Measurements from ENCODE around the gene CTTNBP2NL.

The CTTNBP2NL gene

DNA sequence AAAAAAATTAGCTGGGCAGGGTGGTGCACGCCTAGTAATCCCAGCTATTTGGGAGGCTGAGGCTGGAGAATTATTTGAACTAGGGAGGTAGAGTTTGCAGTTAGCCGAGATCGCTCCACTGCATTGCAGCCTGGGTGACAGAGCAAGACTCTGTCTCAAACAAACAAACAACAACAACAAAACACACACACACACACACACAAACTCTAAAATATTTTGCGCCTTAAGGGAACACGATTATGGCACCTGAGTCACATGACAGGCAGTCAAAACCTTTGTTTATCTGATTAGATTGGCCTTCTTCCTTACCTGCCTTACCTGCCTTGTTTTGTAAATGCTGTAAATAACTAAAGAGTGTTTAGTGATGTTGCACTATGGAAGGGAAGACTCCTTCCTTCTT lies 92.1 kb downstream of the CTTNBP2NL start:
- no peak for TF ChIP-seq ZNF274 (IDR thresholded peaks at IDR 0.05; ENCODE audit: low read depth, low read length)
- no peak for TF ChIP-seq YY1 (IDR thresholded peaks at IDR 0.05; ENCODE audit: insufficient read depth, insufficient read length)
- TF ChIP-seq SUZ12 (IDR thresholded peaks at IDR 0.05; ENCODE audit: extremely low read depth, insufficient read depth, insufficient read length): no peak
- no peaks in the 10 kb centered on the region for H3K27me3 ChIP-seq (ENCODE audit: insufficient read depth, insufficient read length)

DNA sequence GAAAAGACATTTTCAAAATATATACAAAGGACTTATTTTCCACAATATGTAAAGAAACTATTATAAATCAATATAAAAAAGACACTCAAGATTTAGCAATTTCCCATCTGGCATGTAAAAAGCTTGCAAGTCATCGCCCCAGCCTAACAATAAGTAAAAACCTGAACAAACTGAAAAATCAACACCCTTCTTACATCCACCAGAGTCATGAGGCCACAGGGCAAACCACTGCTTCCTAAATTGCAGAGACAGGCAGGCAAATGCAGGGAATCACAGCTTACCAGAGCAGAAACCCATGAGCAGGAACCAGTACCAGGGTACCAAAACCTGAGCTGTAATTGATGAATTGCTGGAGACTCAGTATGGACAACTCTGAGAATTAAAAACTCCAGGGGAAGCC lies 96.1 kb downstream of the CTTNBP2NL start:
- H3K27me3 ChIP-seq (ENCODE audit: insufficient read depth, insufficient read length): no peaks in the 10 kb centered on the region
- no peak for DNase-seq (ENCODE audit: low read depth, low spot score)
- TF ChIP-seq SUZ12 (IDR thresholded peaks at IDR 0.05; ENCODE audit: extremely low read depth, insufficient read depth, insufficient read length) (no peak), YY1 (IDR thresholded peaks at IDR 0.05; ENCODE audit: insufficient read depth, insufficient read length) (no peak), ZNF274 (IDR thresholded peaks at IDR 0.05; ENCODE audit: low read depth, low read length) (no peak)
- H3K4me1 ChIP-seq (ENCODE audit: insufficient read depth, insufficient read length): no peaks in the 10 kb centered on the region
- no peak overlapping the region for H3K4me3 ChIP-seq (ENCODE audit: insufficient read length, low read depth)
- H3K9me3 ChIP-seq (ENCODE audit: insufficient read depth, low read length): no peaks in the 10 kb centered on the region
- H3K9ac ChIP-seq (ENCODE audit: insufficient read length, low read depth): no peak overlapping the region
- no peaks in the 10 kb centered on the region for H3K36me3 ChIP-seq (ENCODE audit: insufficient read depth, insufficient read length, low read length)

More for the DNA sequence above, 92.1 kb downstream of the CTTNBP2NL start:
- Histone ChIP-seq H3K9ac (ENCODE audit: insufficient read length, low read depth) (no peak overlapping the region), H3K9me3 (ENCODE audit: insufficient read depth, low read length) (no peaks in the 10 kb centered on the region), H3K4me1 (ENCODE audit: insufficient read depth, insufficient read length) (no peaks in the 10 kb centered on the region), H3K36me3 (ENCODE audit: insufficient read depth, insufficient read length, low read length) (no peaks in the 10 kb centered on the region), H3K4me3 (ENCODE audit: insufficient read length, low read depth) (no peak overlapping the region)
- no peak for DNase-seq (ENCODE audit: low read depth, low spot score)

DNA sequence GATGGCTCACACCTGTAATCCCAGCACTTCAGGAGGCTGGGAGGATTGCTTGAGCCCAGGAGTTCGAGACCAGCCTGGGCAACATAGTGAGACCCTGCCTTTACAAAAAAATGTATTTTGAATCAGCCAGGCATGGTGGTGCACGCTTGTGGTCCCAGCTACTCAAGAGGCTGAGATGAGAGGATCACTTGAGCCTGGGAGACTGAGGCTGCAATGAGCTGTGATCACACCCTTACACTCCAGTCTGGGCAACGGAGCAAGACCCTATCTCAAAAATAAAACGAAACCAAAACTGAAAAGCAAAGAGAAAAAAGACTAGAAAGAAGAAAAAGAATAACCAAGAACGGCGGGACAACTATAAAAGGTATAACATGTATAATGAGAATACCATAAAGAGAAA lies 97.3 kb downstream of the CTTNBP2NL start:
- Histone ChIP-seq H3K4me3 (ENCODE audit: insufficient read length, low read depth) (no peak overlapping the region), H3K9me3 (ENCODE audit: insufficient read depth, low read length) (no peaks in the 10 kb centered on the region), H3K9ac (ENCODE audit: insufficient read length, low read depth) (no peak overlapping the region), H3K27me3 (ENCODE audit: insufficient read depth, insufficient read length) (no peaks in the 10 kb centered on the region), H3K4me1 (ENCODE audit: insufficient read depth, insufficient read length) (no peaks in the 10 kb centered on the region), H3K36me3 (ENCODE audit: insufficient read depth, insufficient read length, low read length) (no peaks in the 10 kb centered on the region)
- no peak for DNase-seq (ENCODE audit: low read depth, low spot score)
- no peak for TF ChIP-seq SUZ12 (IDR thresholded peaks at IDR 0.05; ENCODE audit: extremely low read depth, insufficient read depth, insufficient read length)
- TF ChIP-seq ZNF274 (IDR thresholded peaks at IDR 0.05; ENCODE audit: low read depth, low read length): no peak
- TF ChIP-seq YY1 (IDR thresholded peaks at IDR 0.05; ENCODE audit: insufficient read depth, insufficient read length): no peak

DNA sequence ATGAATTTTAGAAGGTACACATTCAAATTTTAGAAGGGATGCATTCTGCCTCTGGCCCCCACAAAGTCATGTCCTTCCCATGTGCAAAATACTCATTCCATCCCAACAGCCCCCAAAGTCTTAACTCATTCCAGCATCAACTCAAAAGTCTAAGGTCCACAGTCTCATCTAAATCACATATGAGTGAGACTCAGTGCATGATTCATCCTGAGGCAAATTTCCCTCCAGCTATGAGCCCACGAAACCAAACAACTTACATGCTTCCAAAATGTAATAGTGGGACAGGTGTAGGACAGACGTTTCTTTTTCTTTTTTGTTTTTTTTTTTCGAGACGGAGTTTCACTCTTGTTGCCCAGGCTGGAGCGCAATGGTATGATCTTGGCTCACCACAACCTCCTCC lies 100.3 kb downstream of the CTTNBP2NL start:
- Histone ChIP-seq H3K27me3 (ENCODE audit: insufficient read depth, insufficient read length) (peaks cover 20% of the 10 kb centered on the region), H3K4me3 (ENCODE audit: insufficient read length, low read depth) (no peak overlapping the region), H3K36me3 (ENCODE audit: insufficient read depth, insufficient read length, low read length) (no peaks in the 10 kb centered on the region), H3K9me3 (ENCODE audit: insufficient read depth, low read length) (no peaks in the 10 kb centered on the region), H3K9ac (ENCODE audit: insufficient read length, low read depth) (no peak overlapping the region), H3K4me1 (ENCODE audit: insufficient read depth, insufficient read length) (no peaks in the 10 kb centered on the region)
- TF ChIP-seq ZNF274 (IDR thresholded peaks at IDR 0.05; ENCODE audit: low read depth, low read length) (no peak), YY1 (IDR thresholded peaks at IDR 0.05; ENCODE audit: insufficient read depth, insufficient read length) (no peak), SUZ12 (IDR thresholded peaks at IDR 0.05; ENCODE audit: extremely low read depth, insufficient read depth, insufficient read length) (no peak)
- DNase-seq (ENCODE audit: low read depth, low spot score): no peak

DNA sequence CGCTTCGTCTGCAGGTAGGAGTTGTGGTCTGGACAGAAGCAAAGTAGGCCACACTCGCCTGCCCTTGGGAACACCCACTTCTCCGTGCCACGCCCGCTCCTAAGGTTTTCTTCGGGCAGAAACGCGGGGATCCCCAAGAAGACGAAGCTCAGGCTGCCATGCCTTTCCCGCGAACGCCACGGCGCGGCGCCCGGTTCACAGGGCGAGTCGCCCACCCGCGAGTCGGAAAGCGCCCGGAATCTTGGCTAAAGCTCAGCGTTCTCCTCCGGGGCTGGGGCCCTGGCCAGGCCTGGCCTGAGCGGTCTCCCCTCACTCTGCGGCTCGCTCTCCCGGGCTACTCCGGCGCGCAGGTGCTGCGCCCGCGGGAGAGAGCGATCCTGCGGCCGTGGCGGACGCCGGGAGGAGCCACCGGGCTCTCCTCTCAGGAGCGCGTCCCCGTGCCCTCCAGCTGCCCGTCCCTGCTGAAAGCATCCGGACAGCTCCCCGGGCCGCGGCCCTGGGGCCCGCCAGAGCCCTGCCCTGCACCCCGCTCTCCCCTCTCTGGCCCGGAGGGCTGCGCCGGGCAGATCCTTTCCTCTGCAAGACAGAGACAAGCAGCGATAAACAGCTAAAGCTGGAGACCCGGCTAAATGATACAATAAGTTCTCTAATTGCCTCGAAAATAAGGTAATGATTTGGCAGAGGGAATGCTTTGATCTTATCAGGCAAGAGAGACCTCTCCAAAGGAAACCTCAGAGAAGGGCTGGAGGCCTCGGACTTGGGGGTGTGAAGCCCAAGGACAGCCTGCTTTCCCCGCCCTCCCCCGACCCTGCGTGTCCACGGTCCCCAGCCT lies 106.0 kb downstream of the CTTNBP2NL start:
- H3K9me3 ChIP-seq (ENCODE audit: insufficient read depth, low read length): no peaks in the 10 kb centered on the region
- H3K27me3 ChIP-seq (ENCODE audit: insufficient read depth, insufficient read length): peaks cover 72% of the 10 kb centered on the region
- no peak for DNase-seq (ENCODE audit: low read depth, low spot score)
- no peak for TF ChIP-seq YY1 (IDR thresholded peaks at IDR 0.05; ENCODE audit: insufficient read depth, insufficient read length)
- TF ChIP-seq ZNF274 (IDR thresholded peaks at IDR 0.05; ENCODE audit: low read depth, low read length): no peak
- no peak for TF ChIP-seq SUZ12 (IDR thresholded peaks at IDR 0.05; ENCODE audit: extremely low read depth, insufficient read depth, insufficient read length)
- H3K4me3 ChIP-seq (ENCODE audit: insufficient read length, low read depth): peak overlapping the region; percentile 54
- no peaks in the 10 kb centered on the region for H3K36me3 ChIP-seq (ENCODE audit: insufficient read depth, insufficient read length, low read length)
- peak overlapping the region; percentile 52 for H3K9ac ChIP-seq (ENCODE audit: insufficient read length, low read depth)
- peaks cover 17% of the 10 kb centered on the region for H3K4me1 ChIP-seq (ENCODE audit: insufficient read depth, insufficient read length)

DNA sequence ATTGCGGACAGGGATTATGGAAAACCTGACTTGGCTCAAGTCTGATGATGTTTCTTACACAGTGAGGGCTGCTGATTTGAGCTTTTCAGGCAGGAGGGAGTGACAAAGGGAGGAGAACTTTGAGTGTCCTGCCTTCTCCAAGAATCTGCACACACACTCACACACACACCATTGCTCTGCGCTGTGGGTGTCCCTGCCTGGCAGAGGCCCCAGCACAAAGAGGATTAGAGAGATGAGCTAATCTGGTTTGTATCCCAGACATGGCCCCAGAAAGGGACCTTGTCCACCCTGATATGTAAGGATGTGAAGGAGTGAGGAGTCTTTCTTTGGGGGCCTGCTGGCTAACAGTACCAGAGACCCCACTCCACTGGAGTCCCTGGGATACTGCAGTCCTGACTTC lies 106.8 kb downstream of the CTTNBP2NL start:
- peaks cover 80% of the 10 kb centered on the region for H3K27me3 ChIP-seq (ENCODE audit: insufficient read depth, insufficient read length)
- peaks cover 17% of the 10 kb centered on the region for H3K4me1 ChIP-seq (ENCODE audit: insufficient read depth, insufficient read length)
- H3K9ac ChIP-seq (ENCODE audit: insufficient read length, low read depth): peak overlapping the region; percentile 34
- H3K9me3 ChIP-seq (ENCODE audit: insufficient read depth, low read length): no peaks in the 10 kb centered on the region
- TF ChIP-seq YY1 (IDR thresholded peaks at IDR 0.05; ENCODE audit: insufficient read depth, insufficient read length): no peak
- TF ChIP-seq SUZ12 (IDR thresholded peaks at IDR 0.05; ENCODE audit: extremely low read depth, insufficient read depth, insufficient read length): no peak
- TF ChIP-seq ZNF274 (IDR thresholded peaks at IDR 0.05; ENCODE audit: low read depth, low read length): no peak
- H3K36me3 ChIP-seq (ENCODE audit: insufficient read depth, insufficient read length, low read length): no peaks in the 10 kb centered on the region
- no peak overlapping the region for H3K4me3 ChIP-seq (ENCODE audit: insufficient read length, low read depth)
- DNase-seq (ENCODE audit: low read depth, low spot score): no peak

DNA sequence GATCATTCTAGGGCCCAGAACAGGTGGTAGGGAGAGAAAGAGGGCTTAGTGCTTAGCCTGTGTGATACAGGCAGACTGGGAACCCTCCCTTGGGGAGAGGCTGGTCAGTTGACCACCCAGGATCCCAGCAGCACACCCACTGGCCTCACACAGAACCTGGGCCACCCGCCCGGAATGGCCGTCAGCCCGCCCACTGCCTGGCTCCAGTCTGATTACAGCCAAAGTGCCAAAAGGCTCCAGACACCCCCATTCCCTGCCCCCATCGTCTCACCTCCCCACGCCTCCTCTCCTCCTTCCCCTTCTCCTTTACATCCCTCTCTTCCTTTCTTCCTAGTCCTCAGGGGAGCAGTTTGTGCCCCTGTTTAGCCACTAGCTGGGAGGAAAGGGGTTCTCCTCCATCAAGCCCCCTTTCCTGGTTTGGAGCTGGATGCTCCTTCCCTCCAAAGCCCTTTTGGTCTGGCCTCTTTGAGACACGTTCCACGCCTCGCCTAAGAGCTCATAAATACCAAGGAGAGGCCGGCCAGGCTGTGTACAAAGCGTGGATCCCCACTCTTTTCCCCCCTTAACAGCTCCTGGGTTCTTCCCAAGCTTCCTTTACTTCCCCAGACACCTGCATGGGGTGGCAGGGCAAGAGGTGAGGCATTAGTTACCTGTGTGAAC lies 108.1 kb downstream of the CTTNBP2NL start:
- Histone ChIP-seq H3K36me3 (ENCODE audit: insufficient read depth, insufficient read length, low read length) (no peaks in the 10 kb centered on the region), H3K9ac (ENCODE audit: insufficient read length, low read depth) (no peak overlapping the region), H3K4me3 (ENCODE audit: insufficient read length, low read depth) (no peak overlapping the region), H3K4me1 (ENCODE audit: insufficient read depth, insufficient read length) (peaks cover 17% of the 10 kb centered on the region), H3K27me3 (ENCODE audit: insufficient read depth, insufficient read length) (peaks cover 93% of the 10 kb centered on the region), H3K9me3 (ENCODE audit: insufficient read depth, low read length) (no peaks in the 10 kb centered on the region)
- TF ChIP-seq YY1 (IDR thresholded peaks at IDR 0.05; ENCODE audit: insufficient read depth, insufficient read length) (no peak), ZNF274 (IDR thresholded peaks at IDR 0.05; ENCODE audit: low read depth, low read length) (no peak), SUZ12 (IDR thresholded peaks at IDR 0.05; ENCODE audit: extremely low read depth, insufficient read depth, insufficient read length) (no peak)
- no peak for DNase-seq (ENCODE audit: low read depth, low spot score)
